GM10248 (cell line): ENCODE measurements around the gene DCPS.
"Not testable (repeated sequence)": the region's sequence is repeated elsewhere in the genome, so short reads cannot be mapped to it uniquely, and the experiment has no call there.

ENCODE experiments used
- CTCF ChIA-PET: fragments of 300-600 bp; sonication (Branson Sonifier 250); formaldehyde crosslinking; extraction: SDS; loops from one replicate; lab custom pipeline; 2021; ENCODE audit warnings: antibody characterized with exemption; lab: Yijun Ruan, JAX
- POLR2A ChIA-PET: fragments of 350-650 bp; sonication (Branson Sonifier 250); formaldehyde crosslinking; extraction: SDS; loops from one replicate; lab custom pipeline; 2020; ENCODE audit warnings: antibody characterized with exemption; lab: Yijun Ruan, JAX
- DNase-seq: peaks from one replicate; pipeline ENCODE4 v3.0.0; 2012; ENCODE audit errors: extremely low spot score
- CTCF ChIP-seq: IDR thresholded peaks from 2 replicates; pipeline ENCODE4 v1.5.1; 2012; ENCODE audit warnings: mild to moderate bottlenecking, low read depth; ENCODE audit errors: extremely low read depth, missing control alignments, control extremely low read depth

DCPS gene

GRCh38 chr11:126375726-126376125 lies 71.9 kb downstream of the DCPS start:
- CTCF ChIA-PET: no interaction called here
- no peak for DNase-seq

GRCh38 chr11:126378763-126379162 lies 74.9 kb downstream of the DCPS start:
- POLR2A ChIA-PET: no interaction called here
- no peak for TF ChIP-seq CTCF
- CTCF ChIA-PET: no interaction called here
- DNase-seq: no peak

More at GRCh38 chr11:126375726-126376125, 71.9 kb downstream of the DCPS start:
- TF ChIP-seq CTCF: no peak
- POLR2A ChIA-PET: no interaction called here

- TF ChIP-seq CTCF: no peak
- POLR2A ChIA-PET: no interaction called here
- DNase-seq: no peak
- CTCF ChIA-PET: interaction anchor here (1.1 to 1.4 kb wide), 3 partner anchors 10 to 24 kb away, joined by 3 to 6 read pairs (median 5); no protein-coding TSS in a partner anchor
These were observed 77.0 kb downstream of the DCPS start for GRCh38 chr11:126380909-126381308.

- DNase-seq, POLR2A ChIA-PET, CTCF ChIA-PET: not testable (repeated sequence)
These were observed 78.1 kb downstream of the DCPS start for GRCh38 chr11:126381960-126382359.

GRCh38 chr11:126382641-126383040 lies 78.8 kb downstream of the DCPS start:
- POLR2A ChIA-PET, DNase-seq, CTCF ChIA-PET: not testable (repeated sequence)

GRCh38 chr11:126383339-126384335 lies 79.8 kb downstream of the DCPS start:
- POLR2A ChIA-PET: no interaction called here
- DNase-seq: no peak
- TF ChIP-seq CTCF: no peak
- CTCF ChIA-PET: no interaction called here

- CTCF ChIA-PET: no interaction called here
- DNase-seq: no peak
- TF ChIP-seq CTCF: no peak
- POLR2A ChIA-PET: no interaction called here
These were observed 80.7 kb downstream of the DCPS start for GRCh38 chr11:126384449-126385070.
